Small intestine (tissue), 7 donors: ENCODE results near the gene ABCC11. TPM values are rescaled to one million over a fixed set of nuclear protein-coding genes. Genes with fewer than 3 reads are reported as not detected.

Source experiments
- DNase-seq, 2 donors: peaks; one replicate each; pipeline versions ENCODE4 v3.0.0 to v3.0.0-alpha.2; 2013
- FAIRE-seq: peaks from 2 replicates; lab custom pipeline; 2012; peaks lifted over from hg19 to GRCh38; lab: Jason Lieb, UNC
- H3K27ac ChIP-seq, 3 donors: one replicate each; pipeline ENCODE4 v1.5.1; 2013; ENCODE audit warnings: low read length in 2 of 3, mild to moderate bottlenecking in 2 of 3, control low read depth in 1 of 3, inconsistent platforms in 1 of 3, low read depth in 1 of 3, moderate library complexity in 1 of 3
- H3K27me3 ChIP-seq, 3 donors: one replicate each; pipeline ENCODE4 v1.6.1; 2013; ENCODE audit warnings: low read length in 3 of 3, inconsistent platforms in 1 of 3; ENCODE audit not compliant: control insufficient read depth in 3 of 3, insufficient read depth in 3 of 3
- H3K36me3 ChIP-seq, 3 donors: one replicate each; pipeline ENCODE4 v1.6.1; 2013; ENCODE audit warnings: low read length in 3 of 3, inconsistent platforms in 1 of 3, low read depth in 1 of 3, mild to moderate bottlenecking in 1 of 3, moderate library complexity in 1 of 3; ENCODE audit not compliant: control insufficient read depth in 3 of 3, insufficient read depth in 2 of 3
- H3K4me1 ChIP-seq, 3 donors: one replicate each; pipeline ENCODE4 v1.6.1; 2013; ENCODE audit warnings: low read length in 2 of 3, inconsistent platforms in 1 of 3, low read depth in 1 of 3, mild to moderate bottlenecking in 1 of 3, moderate library complexity in 1 of 3; ENCODE audit not compliant: control insufficient read depth in 3 of 3, insufficient read depth in 2 of 3
- H3K4me3 ChIP-seq, 3 donors: one replicate each; pipeline ENCODE4 v1.5.1; 2013; ENCODE audit warnings: low read length in 3 of 3, control low read depth in 1 of 3, inconsistent platforms in 1 of 3, low read depth in 1 of 3, mild to moderate bottlenecking in 1 of 3, moderate library complexity in 1 of 3
- H3K9me3 ChIP-seq, 2 donors: one replicate each; pipeline ENCODE4 v1.6.1; 2013; ENCODE audit warnings: low read depth in 1 of 2, low read length in 1 of 2; ENCODE audit not compliant: control insufficient read depth in 2 of 2, insufficient read depth in 1 of 2
- WGBS, 3 donors: extraction: QIAGEN DNeasy Blood & Tissue Kit; methylation state at CpG; one replicate each; pipeline ENCODE4 v1.1.7; 2013; 5-methylcytosine and 5-hydroxymethylcytosine counted together
- polyA plus RNA-seq, 4 donors: library from polyadenylated mRNA; stranded (reverse) in 3 of 4; unstranded in 1 of 4; fragments of 200-250 nt in 3 of 4; fragments of 120-200 nt in 1 of 4; gene quantifications; one replicate each; pipeline versions ENCODE4 v1.2.1 to v1.2.3, GENCODE V29; 2013
- donor health status: healthy with polysubstance abuse.
- donor health status: control.
- donor health status: control.
- donor health status: Bipolar disorder and iron deficiency.
- donor health status: healthy.

ABCC11 gene
- polyA plus RNA-seq, 4 donors, result 0.15 to 0.22 (median 0.15) TPM; not detected in 1

- H3K27me3 ChIP-seq, result no peaks in the 10 kb centered on the region
- H3K27ac ChIP-seq, result peak overlapping the region in 1 of 3 donors; percentile 4
- 80 to 94% (median 80%) methylated on average over 2 of the region's 2 CpGs for WGBS, 3 donors
- peaks cover 2 to 6% (median 5%) of the 10 kb centered on the region in 3 donors for H3K36me3 ChIP-seq
- DNase-seq (no peak), FAIRE-seq (no peak)
- H3K9me3 ChIP-seq, result peaks cover 1 to 13% of the 10 kb centered on the region in 2 donors
- no peak overlapping the region for H3K4me3 ChIP-seq
- H3K4me1 ChIP-seq, result no peaks in the 10 kb centered on the region
Measured at GRCh38 chr16:48282636-48283263, 35.4 kb upstream of the ABCC11 start.

- Histone ChIP-seq H3K4me3 (no peak overlapping the region), H3K9me3 (no peaks in the 10 kb centered on the region), H3K36me3 (peaks cover 0 to 10% (median 0%) of the 10 kb centered on the region in 3 donors), H3K27me3 (no peaks in the 10 kb centered on the region), H3K27ac (no peak overlapping the region), H3K4me1 (peaks cover 0 to 11% (median 0%) of the 10 kb centered on the region in 3 donors)
- whole genome bisulfite sequencing, 3 donors, result 77 to 90% (median 86%) methylated on average over 2 of the region's 2 CpGs
- no peak for FAIRE-seq
- no peak for DNase-seq
Measured at GRCh38 chr16:48280546-48280945, 33.2 kb upstream of the ABCC11 start.

GRCh38 chr16:48279199-48279598, 31.9 kb upstream of the ABCC11 start:
- no peak overlapping the region for H3K4me3 ChIP-seq
- H3K27me3 ChIP-seq, result no peaks in the 10 kb centered on the region
- no peak for FAIRE-seq
- H3K9me3 ChIP-seq, result no peaks in the 10 kb centered on the region
- no peak for DNase-seq
- no peak overlapping the region for H3K27ac ChIP-seq
- 72 to 90% (median 85%) methylated on average over 2 of the region's 2 CpGs for WGBS, 3 donors
- H3K4me1 ChIP-seq, result peaks cover 0 to 11% (median 0%) of the 10 kb centered on the region in 3 donors
- peaks cover 0 to 12% (median 2%) of the 10 kb centered on the region in 3 donors for H3K36me3 ChIP-seq

- Histone ChIP-seq H3K27ac (no peak overlapping the region), H3K9me3 (no peaks in the 10 kb centered on the region), H3K27me3 (no peaks in the 10 kb centered on the region), H3K36me3 (peaks cover 0 to 15% (median 2%) of the 10 kb centered on the region in 3 donors), H3K4me3 (no peak overlapping the region), H3K4me1 (peaks cover 0 to 11% (median 0%) of the 10 kb centered on the region in 3 donors)
- no peak for FAIRE-seq
- peak; percentile 14 to 20 for DNase-seq
- 81 to 87% (median 86%) methylated on average over 5 of the region's 5 CpGs for whole genome bisulfite sequencing, 3 donors
Measured at GRCh38 chr16:48277158-48277557, 29.8 kb upstream of the ABCC11 start.

GRCh38 chr16:48276102-48276501, 28.8 kb upstream of the ABCC11 start:
- Histone ChIP-seq H3K27me3 (no peaks in the 10 kb centered on the region), H3K4me1 (peaks cover 0 to 11% (median 0%) of the 10 kb centered on the region in 3 donors), H3K36me3 (peaks cover 0 to 18% (median 5%) of the 10 kb centered on the region in 3 donors), H3K4me3 (no peak overlapping the region), H3K27ac (peak overlapping the region in 1 of 3 donors; percentile 71), H3K9me3 (no peaks in the 10 kb centered on the region)
- WGBS, 3 donors, result 34 to 53% (median 48%) methylated on average over 4 of the region's 4 CpGs
- DNase-seq, result peak; percentile 59 to 82
- FAIRE-seq, result no peak

- H3K36me3 ChIP-seq, result peaks cover 3 to 22% (median 8%) of the 10 kb centered on the region in 3 donors
Measured at GRCh38 chr16:48274476-48274875, 27.1 kb upstream of the ABCC11 start.

GRCh38 chr16:48272837-48273421, 25.6 kb upstream of the ABCC11 start:
- no peak overlapping the region for H3K4me3 ChIP-seq
- H3K9me3 ChIP-seq, result no peaks in the 10 kb centered on the region
- no peak for DNase-seq
- peaks cover 0 to 11% (median 0%) of the 10 kb centered on the region in 3 donors for H3K4me1 ChIP-seq
- no peak overlapping the region for H3K27ac ChIP-seq
- peaks cover 3 to 20% (median 8%) of the 10 kb centered on the region in 3 donors for H3K36me3 ChIP-seq
- no peaks in the 10 kb centered on the region for H3K27me3 ChIP-seq
- FAIRE-seq, result no peak
- WGBS, 3 donors, result 85 to 91% (median 87%) methylated on average over 8 of the region's 8 CpGs

More at GRCh38 chr16:48274476-48274875, 27.1 kb upstream of the ABCC11 start:
- no peaks in the 10 kb centered on the region for H3K27me3 ChIP-seq
- no peak for DNase-seq
- H3K9me3 ChIP-seq, result no peaks in the 10 kb centered on the region
- H3K27ac ChIP-seq, result no peak overlapping the region
- WGBS, 3 donors, result 94 to 98% (median 97%) methylated on average over 1 of the region's 1 CpG
- FAIRE-seq, result no peak
- no peak overlapping the region for H3K4me3 ChIP-seq
- peaks cover 0 to 11% (median 0%) of the 10 kb centered on the region in 3 donors for H3K4me1 ChIP-seq

GRCh38 chr16:48271728-48272127, 24.4 kb upstream of the ABCC11 start:
- no peak overlapping the region for H3K27ac ChIP-seq
- peaks cover 3 to 15% (median 12%) of the 10 kb centered on the region in 3 donors for H3K36me3 ChIP-seq
- H3K4me1 ChIP-seq, result peaks cover 0 to 6% (median 0%) of the 10 kb centered on the region in 3 donors
- H3K27me3 ChIP-seq, result no peaks in the 10 kb centered on the region
- no peaks in the 10 kb centered on the region for H3K9me3 ChIP-seq
- FAIRE-seq (no peak), DNase-seq (no peak)
- 77 to 93% (median 91%) methylated on average over 5 of the region's 5 CpGs for WGBS, 3 donors
- no peak overlapping the region for H3K4me3 ChIP-seq
